BE2C (cell line): ENCODE measurements around the gene TWF2.

Source experiments
- DNase-seq: peaks from one replicate; pipeline ENCODE4 v3.0.0-alpha.2; 2020
- H3K27me3 ChIP-seq: fragments of 250-450 bp; sonication (Bioruptor Pico); 2 replicates; pipeline ENCODE4 v1.5.1; 2020; ENCODE audit warnings: mild to moderate bottlenecking
- H3K36me3 ChIP-seq: fragments of 250-450 bp; sonication (Bioruptor Pico); 2 replicates; pipeline ENCODE4 v1.5.1; 2020; ENCODE audit warnings: mild to moderate bottlenecking
- H3K4me1 ChIP-seq: fragments of 250-450 bp; sonication (Bioruptor Pico); 2 replicates; pipeline ENCODE4 v1.5.1; 2020
- H3K4me3 ChIP-seq: 2 replicates; pipeline ENCODE4 v1.5.1; 2011; ENCODE audit warnings: low read depth, low read length
- H3K9me3 ChIP-seq: fragments of 250-450 bp; sonication (Bioruptor Pico); 2 replicates; pipeline ENCODE4 v1.5.1; 2020
- CTCF ChIP-seq: IDR thresholded peaks from 2 replicates; pipeline ENCODE4 v1.5.1; 2012; ENCODE audit warnings: mild to moderate bottlenecking, low read depth, low read length

Gene TWF2

GRCh38 chr3:52259448-52259847 is 20.5 kb upstream of the TWF2 start:
- Histone ChIP-seq H3K36me3 (peaks cover 74% of the 10 kb centered on the region), H3K4me1 (no peaks in the 10 kb centered on the region), H3K27me3 (no peaks in the 10 kb centered on the region), H3K4me3 (no peak overlapping the region), H3K9me3 (no peaks in the 10 kb centered on the region)
- no peak for TF ChIP-seq CTCF
- no peak for DNase-seq

GRCh38 chr3:52259035-52259434 is 20.1 kb upstream of the TWF2 start:
- no peaks in the 10 kb centered on the region for H3K27me3 ChIP-seq
- TF ChIP-seq CTCF: no peak
- DNase-seq: no peak
- H3K36me3 ChIP-seq: peaks cover 76% of the 10 kb centered on the region
- no peaks in the 10 kb centered on the region for H3K4me1 ChIP-seq
- H3K9me3 ChIP-seq: no peaks in the 10 kb centered on the region
- no peak overlapping the region for H3K4me3 ChIP-seq

GRCh38 chr3:52257911-52258310 is 19.0 kb upstream of the TWF2 start:
- no peak for DNase-seq
- H3K4me1 ChIP-seq: no peaks in the 10 kb centered on the region
- H3K27me3 ChIP-seq: no peaks in the 10 kb centered on the region
- H3K9me3 ChIP-seq: no peaks in the 10 kb centered on the region
- H3K4me3 ChIP-seq: no peak overlapping the region
- no peak for TF ChIP-seq CTCF
- H3K36me3 ChIP-seq: peaks cover 68% of the 10 kb centered on the region

GRCh38 chr3:52256622-52257021 is 17.7 kb upstream of the TWF2 start:
- Histone ChIP-seq H3K4me3 (no peak overlapping the region), H3K27me3 (no peaks in the 10 kb centered on the region), H3K36me3 (peaks cover 61% of the 10 kb centered on the region), H3K9me3 (no peaks in the 10 kb centered on the region), H3K4me1 (no peaks in the 10 kb centered on the region)
- TF ChIP-seq CTCF: no peak
- no peak for DNase-seq

GRCh38 chr3:52256159-52256558 is 17.2 kb upstream of the TWF2 start:
- Histone ChIP-seq H3K9me3 (no peaks in the 10 kb centered on the region), H3K4me3 (no peak overlapping the region), H3K4me1 (no peaks in the 10 kb centered on the region), H3K27me3 (no peaks in the 10 kb centered on the region), H3K36me3 (peaks cover 58% of the 10 kb centered on the region)
- no peak for TF ChIP-seq CTCF
- no peak for DNase-seq

GRCh38 chr3:52254608-52255007 is 15.7 kb upstream of the TWF2 start:
- Histone ChIP-seq H3K4me1 (no peaks in the 10 kb centered on the region), H3K36me3 (peaks cover 45% of the 10 kb centered on the region), H3K9me3 (no peaks in the 10 kb centered on the region), H3K27me3 (no peaks in the 10 kb centered on the region), H3K4me3 (no peak overlapping the region)
- no peak for TF ChIP-seq CTCF
- DNase-seq: no peak
